Body of pancreas (tissue), 4 donors: ENCODE data around the gene FAM47E. TPM values are rescaled to one million over a fixed set of nuclear protein-coding genes. Genes with fewer than 3 reads are reported as not detected.
A peak's percentile ranks its signal among the peaks of the same experiment; 100 is the strongest.

Experiments
- ATAC-seq: fragments of 150-250 bp; one replicate; pipeline ENCODE4 v1.9.1; 2016
- DNase-seq, 4 donors: peaks; one replicate each; pipeline ENCODE4 v3.0.0-alpha.2; 2019
- H3K27ac ChIP-seq, 4 donors: fragments of 200-600 bp; sonication (generic); 1 replicate in 3 of 4; 2 replicates in 1 of 4; pipeline versions ENCODE4 v1.5.1 to v1.6.1; 2016 to 2019; ENCODE audit warnings: mild to moderate bottlenecking in 1 of 4, mixed read lengths in 1 of 4, moderate library complexity in 1 of 4
- H3K27me3 ChIP-seq, 2 donors: fragments of 200-600 bp; sonication (generic); one replicate each; pipeline ENCODE4 v1.6.0; 2016; ENCODE audit warnings: mild to moderate bottlenecking in 1 of 2
- H3K36me3 ChIP-seq, 2 donors: fragments of 200-600 bp; sonication (generic); replicated peaks in 1 of 2; 2 replicates each; pipeline ENCODE4 v1.5.1; 2016; ENCODE audit warnings: low read depth in 2 of 2; ENCODE audit not compliant: insufficient read depth in 1 of 2
- H3K4me1 ChIP-seq: fragments of 200-600 bp; sonication (generic); one replicate; pipeline ENCODE4 v1.6.0; 2016
- H3K4me3 ChIP-seq, 2 donors: fragments of 200-600 bp; sonication (generic); 1 replicate in 1 of 2; 2 replicates in 1 of 2; pipeline ENCODE4 v1.5.1; 2016 to 2019
- H3K9me3 ChIP-seq, 3 donors: fragments of 200-600 bp; sonication (generic); 1 replicate in 2 of 3; 2 replicates in 1 of 3; pipeline ENCODE4 v1.5.1; 2016
- POLR2A ChIP-seq, 3 donors: fragments of 450-650 bp; IDR thresholded peaks; one replicate each; pipeline ENCODE4 v1.6.1; 2016; ENCODE audit warnings: antibody characterized with exemption in 3 of 3, mild to moderate bottlenecking in 2 of 3
- WGBS, 2 donors: methylation state at CpG; one replicate each; pipeline ENCODE4 v1.1.5; 2017; 5-methylcytosine and 5-hydroxymethylcytosine counted together
- intact Hi-C: fragments of 100-400 bp; cut with DNase I; formaldehyde crosslinking; loops from one replicate; pipeline ENCODE4 v1.15.1; 2023
- total RNA-seq, 2 donors: library from RNA; depleted of rRNA; stranded (reverse); fragments of >200 nt; gene quantifications; one replicate each; pipeline ENCODE4 v1.1.0, GENCODE V29; 2016
- TF ChIP-seq, protein P1 (sequence below), 7 experiments: fragments of 450-650 bp in 4 of 7; fragments of 200-600 bp in 3 of 7; sonication (generic) in 3 of 7; IDR thresholded peaks; one replicate each; pipeline ENCODE4 v1.5.1; 2016 to 2019; ENCODE audit warnings: antibody characterized with exemption in 7 of 7

FAM47E gene
- total RNA-seq, 2 donors from 2014 or later = 10.1 to 16.2 TPM

DNA sequence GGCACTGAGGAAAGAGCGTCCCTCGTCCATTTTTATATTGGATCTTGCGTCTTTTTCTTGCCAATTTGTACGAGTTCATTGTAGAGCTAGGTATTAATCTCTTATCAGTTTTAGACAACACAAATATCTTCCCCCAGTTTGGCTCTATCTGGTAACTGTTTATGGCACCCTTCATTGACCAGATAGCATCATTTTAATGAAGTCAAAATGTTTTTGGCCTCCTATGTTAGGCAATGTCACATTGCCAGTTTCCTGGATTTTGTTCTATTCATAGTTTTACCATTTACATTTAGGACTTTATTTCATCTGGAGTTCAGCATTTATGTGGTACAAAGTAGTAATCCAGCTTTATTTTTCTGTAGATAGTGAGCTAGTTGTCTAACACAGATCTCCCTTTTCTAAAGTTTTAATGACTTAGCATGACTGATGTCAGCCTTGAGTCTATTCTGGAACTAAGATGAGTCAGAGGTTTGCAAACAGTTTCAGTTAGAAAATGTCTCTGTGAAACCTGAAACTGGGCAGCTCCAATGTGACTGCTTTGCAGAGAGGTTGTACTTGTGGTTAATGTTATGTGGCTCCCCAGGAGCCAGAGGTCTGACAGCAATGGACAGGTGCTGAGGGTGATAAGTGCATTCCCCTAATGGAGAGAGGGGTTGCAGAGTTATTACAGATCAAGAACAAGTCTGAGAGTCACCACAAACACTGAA lies 49.7 kb downstream of the FAM47E start:
- Histone ChIP-seq H3K27me3 (no peaks in the 10 kb centered on the region), H3K4me1 (peaks cover 61% of the 10 kb centered on the region), H3K9me3 (no peaks in the 10 kb centered on the region), H3K36me3 (no peaks in the 10 kb centered on the region), H3K4me3 (no peak overlapping the region), H3K27ac (peak overlapping the region; percentile 78 to 88 (median 86))
- ATAC-seq = peak; percentile 79
- intact Hi-C loops = no loop called here
- 63 to 65% methylated on average over 4 of the region's 4 CpGs for WGBS, 2 donors
- TF ChIP-seq, protein P1, sequence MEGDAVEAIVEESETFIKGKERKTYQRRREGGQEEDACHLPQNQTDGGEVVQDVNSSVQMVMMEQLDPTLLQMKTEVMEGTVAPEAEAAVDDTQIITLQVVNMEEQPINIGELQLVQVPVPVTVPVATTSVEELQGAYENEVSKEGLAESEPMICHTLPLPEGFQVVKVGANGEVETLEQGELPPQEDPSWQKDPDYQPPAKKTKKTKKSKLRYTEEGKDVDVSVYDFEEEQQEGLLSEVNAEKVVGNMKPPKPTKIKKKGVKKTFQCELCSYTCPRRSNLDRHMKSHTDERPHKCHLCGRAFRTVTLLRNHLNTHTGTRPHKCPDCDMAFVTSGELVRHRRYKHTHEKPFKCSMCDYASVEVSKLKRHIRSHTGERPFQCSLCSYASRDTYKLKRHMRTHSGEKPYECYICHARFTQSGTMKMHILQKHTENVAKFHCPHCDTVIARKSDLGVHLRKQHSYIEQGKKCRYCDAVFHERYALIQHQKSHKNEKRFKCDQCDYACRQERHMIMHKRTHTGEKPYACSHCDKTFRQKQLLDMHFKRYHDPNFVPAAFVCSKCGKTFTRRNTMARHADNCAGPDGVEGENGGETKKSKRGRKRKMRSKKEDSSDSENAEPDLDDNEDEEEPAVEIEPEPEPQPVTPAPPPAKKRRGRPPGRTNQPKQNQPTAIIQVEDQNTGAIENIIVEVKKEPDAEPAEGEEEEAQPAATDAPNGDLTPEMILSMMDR (IDR thresholded peaks at IDR 0.05) = no peak
- peak in 2 of 3 donors; percentile 50 to 53 for TF ChIP-seq POLR2A (IDR thresholded peaks at IDR 0.05)
- peak; percentile 41 to 67 (median 60) for DNase-seq

DNA sequence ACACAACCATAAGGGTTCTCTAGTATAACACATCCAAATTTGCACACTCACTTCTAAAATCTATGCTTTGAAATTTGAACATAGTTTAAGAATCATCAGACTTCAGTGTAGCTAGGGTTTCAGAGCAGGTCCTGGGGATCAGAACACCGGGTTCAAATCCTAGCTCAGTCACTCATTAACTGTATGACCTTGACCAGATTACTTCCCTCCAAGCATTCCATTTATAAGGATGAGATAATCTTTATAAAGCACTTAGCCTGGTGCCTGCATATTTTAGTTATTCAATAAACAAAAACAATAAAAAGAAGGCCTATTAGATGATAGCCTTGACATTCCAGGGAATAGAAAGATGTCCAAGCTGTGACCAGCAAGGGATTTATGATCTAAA lies 50.2 kb downstream of the FAM47E start:
- peaks cover 61% of the 10 kb centered on the region for H3K4me1 ChIP-seq
- intact Hi-C loops = no loop called here
- DNase-seq (peak in 1 of 4 donors; percentile 24), ATAC-seq (peak; percentile 61)
- no peaks in the 10 kb centered on the region for H3K36me3 ChIP-seq
- no peaks in the 10 kb centered on the region for H3K9me3 ChIP-seq
- WGBS, 2 donors = 7 to 9% methylated on average over 1 of the region's 1 CpG
- no peaks in the 10 kb centered on the region for H3K27me3 ChIP-seq
- peak overlapping the region; percentile 78 to 88 (median 86) for H3K27ac ChIP-seq
- no peak for TF ChIP-seq POLR2A (IDR thresholded peaks at IDR 0.05)
- TF ChIP-seq, protein P1 (IDR thresholded peaks at IDR 0.05) = no peak
- H3K4me3 ChIP-seq = no peak overlapping the region

DNA sequence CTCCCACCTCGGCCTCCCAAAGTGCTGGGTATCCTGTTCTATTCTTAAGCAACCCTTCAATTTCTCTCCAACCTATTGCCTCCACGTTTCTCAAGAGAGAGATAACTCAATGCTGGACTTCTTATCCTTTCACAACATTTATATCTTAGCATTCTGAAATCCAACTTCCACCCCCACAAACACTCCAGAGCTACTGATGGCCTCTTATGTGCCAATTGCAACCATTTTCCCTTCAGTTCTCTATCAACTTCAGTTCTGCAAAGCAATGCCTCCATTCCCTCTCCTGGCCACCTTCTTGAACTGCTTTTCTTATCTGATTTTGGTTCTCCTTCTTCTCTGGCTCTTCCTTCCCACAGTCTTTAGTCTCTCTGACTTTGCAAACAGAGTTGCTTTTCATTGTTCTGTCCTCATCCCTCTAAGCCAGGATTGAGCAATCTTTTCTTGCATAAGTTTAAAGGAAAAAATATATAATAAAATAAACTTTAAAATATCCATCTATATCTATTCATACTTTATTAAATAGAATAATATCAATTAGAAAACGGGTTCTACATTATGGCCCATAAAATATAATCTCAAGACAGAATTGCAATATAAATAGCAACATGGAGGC lies 51.4 kb downstream of the FAM47E start:
- Histone ChIP-seq H3K36me3 (no peaks in the 10 kb centered on the region), H3K27ac (peak overlapping the region; percentile 33 to 88 (median 81)), H3K9me3 (no peaks in the 10 kb centered on the region), H3K4me3 (no peak overlapping the region), H3K27me3 (no peaks in the 10 kb centered on the region), H3K4me1 (peaks cover 69% of the 10 kb centered on the region)
- DNase-seq = no peak
- TF ChIP-seq POLR2A (IDR thresholded peaks at IDR 0.05) = no peak
- TF ChIP-seq, protein P1 (IDR thresholded peaks at IDR 0.05) = no peak
- intact Hi-C loops = no loop called here
- 72 to 83% methylated on average over 3 of the region's 3 CpGs for WGBS, 2 donors
- no peak for ATAC-seq

DNA sequence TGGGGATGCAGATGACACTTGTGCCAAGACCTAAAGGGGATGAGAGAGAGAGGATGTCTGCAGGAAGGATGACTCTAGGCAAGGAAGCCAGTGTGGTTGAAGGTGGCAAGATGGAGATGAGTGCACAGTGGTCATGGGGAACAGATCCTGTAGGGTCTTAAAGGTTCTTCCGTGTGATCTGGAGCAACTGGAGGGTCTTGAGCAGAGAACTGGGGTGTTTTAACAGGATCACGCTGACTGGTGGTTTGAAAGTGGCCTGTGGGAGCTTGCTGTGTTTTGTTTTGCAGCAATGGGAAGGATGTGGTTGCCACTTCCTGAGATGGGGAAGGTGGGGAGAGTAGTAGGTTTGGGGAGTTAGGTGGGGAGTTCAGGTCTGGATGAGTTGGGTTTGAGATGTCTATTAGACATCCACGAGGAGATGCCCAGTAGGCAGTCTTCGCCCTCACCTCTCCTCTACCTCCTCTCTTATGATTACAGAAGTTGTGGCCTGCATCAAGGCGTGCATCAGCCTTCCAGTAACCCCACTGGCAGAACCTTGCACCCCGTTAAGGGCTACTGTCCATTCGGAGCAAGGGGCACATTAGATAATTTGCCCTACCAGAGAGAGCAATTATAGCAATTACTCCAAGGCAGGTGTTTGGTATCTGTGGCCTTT lies 53.6 kb downstream of the FAM47E start:
- WGBS, 2 donors = 74 to 87% methylated on average over 7 of the region's 7 CpGs
- ATAC-seq (no peak), DNase-seq (no peak)
- peak overlapping the region in 1 of 4 donors; percentile 94 for H3K27ac ChIP-seq
- H3K4me1 ChIP-seq = peaks cover 58% of the 10 kb centered on the region
- no peaks in the 10 kb centered on the region for H3K27me3 ChIP-seq
- intact Hi-C loops = no loop called here
- H3K4me3 ChIP-seq = no peak overlapping the region
- H3K9me3 ChIP-seq = no peaks in the 10 kb centered on the region
- no peaks in the 10 kb centered on the region for H3K36me3 ChIP-seq
- no peak for TF ChIP-seq POLR2A (IDR thresholded peaks at IDR 0.05)
- TF ChIP-seq, protein P1 (IDR thresholded peaks at IDR 0.05) = no peak
